HG03066 (cell line): Measurements from ENCODE around the gene STMN3.
"Not testable (repeated sequence)": the region's sequence is repeated elsewhere in the genome, so short reads cannot be mapped to it uniquely, and the experiment has no call there.

Source experiments
- ATAC-seq: cut with Tn5 transposase; IDR thresholded peaks from one replicate; pipeline ENCODE4 v1.9.1; 2021; ENCODE audit warnings: low read depth; ENCODE audit not compliant: unreplicated experiment

STMN3 gene

DNA sequence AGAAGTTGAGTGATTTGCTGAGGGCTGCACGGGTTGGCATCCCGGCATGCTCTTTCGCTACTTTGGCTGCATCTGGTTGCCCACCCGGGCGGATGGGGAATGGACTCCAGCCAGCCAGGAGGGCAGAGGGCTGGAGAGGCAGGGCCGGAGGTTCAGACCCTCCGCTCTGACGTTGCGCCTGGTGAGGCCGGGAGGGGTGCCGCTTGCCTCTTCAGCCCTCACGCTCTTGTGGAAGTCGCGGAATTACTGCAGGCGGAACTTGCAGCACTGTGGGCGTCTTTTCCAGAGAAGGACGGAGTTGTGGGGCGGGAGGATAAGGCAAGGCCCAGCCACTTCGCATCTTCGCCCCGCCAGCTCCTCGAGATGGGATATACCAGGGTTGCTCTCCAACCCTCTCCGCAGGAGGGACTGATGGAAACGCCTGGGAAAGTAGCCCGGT, 5.5 kb upstream of the STMN3 start:
- ATAC-seq: no peak

DNA sequence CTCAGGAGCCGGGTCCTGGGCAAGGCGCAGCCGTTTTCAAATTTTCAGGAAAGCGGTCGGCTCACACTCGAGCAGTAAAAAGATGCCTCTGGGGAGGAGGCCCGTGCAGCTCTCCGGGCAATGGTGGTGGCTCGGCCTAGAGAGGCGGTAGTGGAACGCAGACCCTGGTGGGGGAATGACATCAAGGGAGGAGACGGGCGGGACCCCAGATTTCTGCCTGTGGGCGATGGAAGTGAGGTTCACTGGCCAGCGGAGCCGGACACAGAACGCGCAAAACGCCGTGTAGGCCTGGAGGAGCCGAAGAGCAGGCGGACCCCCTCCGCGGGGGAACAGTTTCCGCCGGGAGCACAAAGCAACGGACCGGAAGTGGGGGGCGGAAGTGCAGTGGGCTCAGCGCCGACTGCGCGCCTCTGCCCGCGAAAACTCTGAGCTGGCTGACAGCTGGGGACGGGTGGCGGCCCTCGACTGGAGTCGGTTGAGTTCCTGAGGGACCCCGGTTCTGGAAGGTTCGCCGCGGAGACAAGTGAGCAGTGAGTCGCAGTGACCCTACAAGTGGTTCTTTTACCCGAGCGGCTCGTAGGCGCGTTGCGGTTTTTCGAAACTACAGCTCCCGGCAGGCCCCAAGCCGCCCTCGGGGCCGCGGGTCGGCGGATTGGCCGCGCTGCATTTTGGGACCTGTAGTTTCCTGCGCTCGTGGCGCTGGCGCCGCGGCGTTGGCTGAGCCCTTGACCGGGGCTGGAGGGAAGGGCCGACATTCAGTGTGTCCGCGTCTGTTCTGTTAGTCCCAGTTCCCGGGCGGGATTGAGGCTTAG, 4.9 kb upstream of the STMN3 start, which contains the start of gene RTEL1:
Gene RTEL1 (plus strand): TSS at position 376 of the 812 bp plus-strand sequence. CDS start 1,091 bp downstream, outside the sequence.
- ATAC-seq: peak; percentile 79

DNA sequence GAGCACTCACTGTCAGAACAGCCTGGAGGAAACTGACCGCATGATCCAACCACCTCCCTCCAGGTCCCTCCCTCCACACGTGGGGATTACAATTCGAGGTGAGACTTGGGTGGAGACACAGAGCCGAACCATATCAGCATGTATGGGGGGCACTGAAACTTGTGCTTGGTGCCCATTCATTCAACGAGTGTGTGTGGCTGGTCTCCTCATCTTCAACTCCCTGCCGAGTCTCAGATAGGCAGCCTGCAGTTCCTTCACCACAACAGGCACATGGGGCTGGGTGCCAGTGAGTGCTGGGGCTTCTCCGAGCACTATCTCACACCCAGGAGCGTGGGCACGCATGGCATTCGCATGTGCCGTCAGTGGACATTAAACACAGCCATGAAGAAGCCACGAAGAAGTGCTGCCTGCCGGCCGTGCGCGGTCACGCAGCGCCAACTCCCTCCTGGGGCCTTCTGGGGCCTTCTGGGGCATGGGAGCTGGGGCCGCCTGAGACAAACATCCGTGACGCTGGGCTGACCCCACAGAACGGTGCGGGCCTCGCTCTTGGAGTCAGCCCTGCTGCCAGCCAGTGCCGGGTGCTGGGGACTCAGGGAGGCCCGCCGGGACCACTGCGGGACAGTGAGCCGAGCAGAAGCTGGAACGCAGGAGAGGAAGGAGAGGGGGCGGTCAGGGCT, 4.2 kb upstream of the STMN3 start:
- no peak for ATAC-seq

DNA sequence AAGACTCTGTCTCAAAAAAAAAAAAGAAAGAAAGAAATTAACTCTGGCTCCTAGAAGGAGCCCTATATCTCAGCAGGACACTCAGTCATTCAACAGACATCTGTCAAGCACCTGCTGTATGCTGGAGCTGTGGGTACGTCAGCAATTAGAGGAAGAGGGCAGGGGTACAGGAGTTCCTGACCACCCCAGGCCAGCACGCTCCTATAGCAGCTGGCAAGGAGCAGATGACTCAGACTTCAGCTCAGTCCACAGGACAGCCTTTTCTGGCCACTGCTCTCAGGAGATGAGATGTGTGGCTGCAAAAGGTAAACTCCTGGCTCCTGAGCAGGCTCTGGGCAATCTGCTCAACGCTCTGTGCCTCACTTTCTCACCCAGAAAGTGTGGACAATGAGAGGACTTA, 3.2 kb upstream of the STMN3 start:
- no peak for ATAC-seq

DNA sequence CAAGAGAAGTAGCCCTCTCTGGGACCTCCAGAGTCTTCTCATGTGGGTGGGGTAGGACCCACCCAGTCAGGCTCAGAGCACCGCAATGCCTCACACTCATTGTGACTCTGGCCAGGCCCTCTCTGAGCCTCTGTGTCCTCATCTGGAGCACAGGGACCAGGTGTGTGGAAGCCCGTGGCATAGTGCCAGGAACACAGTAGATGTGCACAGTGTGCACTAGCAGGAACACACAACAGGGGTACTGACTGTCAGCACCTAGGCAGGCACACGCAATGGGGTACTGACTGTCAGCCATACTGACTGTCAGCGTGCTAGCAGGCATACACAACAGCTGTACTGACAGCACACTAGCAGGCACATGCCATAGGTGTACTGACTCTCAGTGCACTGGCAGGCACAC, 2.0 kb upstream of the STMN3 start:
- ATAC-seq: no peak

DNA sequence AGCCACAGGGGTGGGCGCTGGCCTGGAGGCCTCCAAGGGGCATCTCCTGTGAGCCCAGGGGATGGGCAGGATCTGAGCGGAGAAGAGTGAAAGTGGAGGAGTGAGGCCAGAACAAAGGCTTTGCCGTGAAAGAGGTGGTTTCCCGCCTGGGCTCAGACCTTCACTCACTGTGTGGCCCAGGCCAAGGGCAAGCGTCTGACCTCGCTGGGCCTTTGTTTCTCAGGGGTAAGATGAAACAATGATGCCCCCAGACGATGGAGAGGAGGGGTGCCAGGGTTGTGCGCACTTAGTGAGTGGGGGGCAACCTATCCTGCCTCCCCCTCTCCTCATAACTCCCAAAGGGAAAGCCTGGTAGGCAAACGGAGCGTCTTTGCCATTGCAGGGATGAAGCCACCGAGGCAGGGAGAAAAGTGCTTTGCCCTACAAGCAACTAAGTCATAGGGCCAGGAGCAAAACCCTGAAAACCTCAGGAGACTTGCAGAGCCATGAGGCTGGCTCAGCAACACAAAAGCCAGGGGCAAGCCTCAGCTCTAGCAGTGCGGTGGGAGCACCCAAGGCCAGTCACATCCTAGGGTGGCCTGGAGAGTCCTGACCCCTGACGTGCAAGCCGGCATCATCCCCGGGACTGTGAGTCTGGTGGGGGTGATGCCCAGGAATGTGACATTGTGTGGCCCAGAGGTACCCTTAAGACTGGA, 897 bp upstream of the STMN3 start:
- ATAC-seq: no peak

DNA sequence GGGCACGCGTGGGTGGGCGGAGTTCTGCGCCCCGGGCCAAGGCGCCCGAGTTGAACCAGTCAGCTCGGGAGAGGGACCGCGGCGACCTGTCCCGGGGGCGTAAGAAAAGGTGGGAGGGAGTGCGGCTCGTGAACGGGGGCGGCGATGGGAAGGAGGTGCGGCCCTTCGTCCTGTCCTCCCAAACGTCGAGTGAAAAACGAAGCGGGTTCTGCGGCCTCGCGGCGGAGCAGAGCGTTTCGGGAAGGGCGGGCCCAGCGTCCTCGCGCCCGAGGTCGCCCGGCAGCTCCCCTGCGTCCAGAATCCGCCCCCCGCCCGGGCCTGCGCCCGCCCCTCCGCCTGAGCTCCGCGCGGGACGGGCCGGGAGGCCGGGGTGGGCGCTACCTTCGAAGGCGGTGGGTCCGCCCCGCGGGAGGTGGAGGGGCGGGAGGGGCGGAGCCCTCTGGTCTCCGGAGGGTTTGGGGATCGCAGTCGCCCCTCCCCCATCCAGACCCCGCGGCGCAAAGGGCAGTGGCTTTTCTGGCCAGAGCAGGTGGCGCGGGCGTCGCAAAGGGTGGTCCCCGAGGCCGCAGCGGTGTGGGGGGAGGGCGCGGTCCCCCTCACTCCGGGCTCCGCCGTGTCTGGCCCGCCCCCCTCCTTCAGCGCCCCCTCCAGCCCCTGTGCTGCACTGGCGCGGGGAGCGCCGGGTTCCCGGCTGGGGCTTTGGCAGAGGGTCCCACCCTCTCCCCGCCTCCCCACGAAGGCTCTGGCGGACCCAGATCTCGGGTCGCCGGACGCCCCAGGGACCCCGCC, 838 bp downstream of the STMN3 start:
- ATAC-seq: no peak

DNA sequence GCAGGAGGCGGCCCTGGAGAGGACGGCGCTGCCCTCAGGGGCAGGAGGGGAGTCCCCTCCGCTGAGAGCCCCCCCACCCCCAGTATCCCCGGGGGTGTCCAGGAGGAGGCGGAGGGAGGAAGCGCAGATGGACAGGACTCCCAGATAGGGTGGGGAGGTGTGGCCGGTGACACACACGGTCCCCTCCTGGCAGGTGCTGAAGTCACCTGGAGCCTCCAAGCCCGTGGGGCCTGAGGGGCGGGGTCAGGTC, 1.4 kb downstream of the STMN3 start:
- ATAC-seq: no peak

DNA sequence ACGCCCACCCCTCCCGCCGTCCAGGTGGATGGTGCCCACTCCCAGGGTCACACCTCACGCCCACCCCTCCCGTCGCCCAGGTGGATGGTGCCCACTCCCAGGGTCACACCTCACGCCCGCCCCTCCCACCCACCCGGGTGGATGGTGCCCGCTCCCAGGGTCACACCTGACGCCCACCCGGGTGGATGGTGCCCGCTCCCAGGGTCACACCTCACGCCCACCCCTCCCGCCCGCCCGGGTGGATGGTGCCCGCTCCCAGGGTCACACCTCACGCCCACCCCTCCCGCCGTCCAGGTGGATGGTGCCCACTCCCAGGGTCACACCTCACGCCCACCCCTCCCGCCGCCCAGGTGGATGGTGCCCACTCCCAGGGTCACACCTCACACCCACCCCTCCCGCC, 2.7 kb downstream of the STMN3 start:
- not testable (repeated sequence) for ATAC-seq

DNA sequence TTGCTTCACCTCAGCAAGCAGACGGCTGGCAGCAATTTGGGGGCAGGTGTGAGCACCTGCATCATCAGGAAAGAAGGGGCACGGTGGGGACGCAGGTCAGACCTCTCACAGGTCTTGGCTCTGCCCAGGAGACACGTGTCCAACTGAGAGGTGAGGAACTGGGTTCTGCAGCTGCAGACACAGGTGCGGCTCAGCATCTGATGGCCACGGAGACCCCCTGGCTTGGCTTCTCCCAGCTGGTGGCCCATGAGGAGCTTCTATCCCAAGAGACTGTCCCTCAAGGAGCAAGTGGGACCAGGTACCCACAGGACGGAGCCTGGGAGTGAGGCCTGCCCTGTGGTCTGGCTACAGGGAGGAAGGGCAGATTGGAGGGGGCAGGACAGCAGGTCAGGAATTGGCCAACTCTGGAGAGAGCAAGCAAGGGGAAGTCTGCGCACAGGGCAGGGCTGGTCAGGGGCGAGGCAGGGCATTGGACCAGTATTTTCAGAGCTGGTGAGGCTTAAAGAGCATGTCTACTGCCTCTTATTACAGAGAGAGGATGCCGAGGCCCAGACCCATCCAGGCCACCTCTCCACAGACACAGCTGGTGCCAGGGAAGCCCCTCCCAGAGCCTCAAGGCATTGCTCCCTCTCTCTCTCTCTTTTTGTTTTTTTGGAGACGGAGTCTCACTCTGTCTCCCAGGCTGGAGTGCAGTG, 4.2 kb downstream of the STMN3 start:
- no peak for ATAC-seq

DNA sequence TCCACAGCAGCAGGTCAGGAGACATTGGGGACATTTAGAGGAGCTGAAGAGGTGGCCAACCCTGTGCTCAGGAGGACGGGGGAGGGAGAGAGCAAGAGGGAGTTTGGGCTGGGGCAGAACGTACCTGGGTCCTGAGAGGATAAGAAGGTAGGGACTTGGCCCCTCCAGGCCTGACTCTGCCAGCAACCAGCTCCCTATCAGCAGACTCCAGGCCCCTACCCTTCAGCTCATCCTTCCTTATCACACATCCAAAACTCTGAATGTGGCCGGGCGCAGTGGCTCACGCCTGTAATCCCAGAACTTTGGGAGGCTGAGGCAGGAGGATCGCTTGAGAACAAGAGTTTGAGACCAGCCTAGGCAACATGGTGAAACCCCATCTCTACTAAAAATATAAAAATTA, 5.0 kb downstream of the STMN3 start:
- no peak for ATAC-seq

DNA sequence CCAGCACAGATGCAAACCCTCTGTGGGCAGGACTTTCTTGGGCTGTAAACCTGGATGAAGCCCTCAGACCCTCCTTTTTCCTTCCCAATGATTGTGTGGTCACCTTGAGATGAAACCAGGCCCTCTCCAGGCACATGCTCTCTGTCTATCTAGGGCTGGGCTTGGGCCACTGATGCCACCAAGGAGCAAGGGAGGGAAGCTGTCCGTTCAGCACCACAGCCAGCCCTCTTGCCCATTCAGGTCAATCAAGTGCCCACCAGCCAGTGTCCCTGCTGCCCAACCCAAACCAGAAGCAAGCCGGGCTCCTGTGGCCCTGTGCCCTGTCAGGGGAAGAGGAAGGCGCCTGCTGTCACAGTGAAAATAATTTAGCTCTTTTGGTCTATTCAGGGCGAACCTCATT, 8.0 kb downstream of the STMN3 start:
- no peak for ATAC-seq

DNA sequence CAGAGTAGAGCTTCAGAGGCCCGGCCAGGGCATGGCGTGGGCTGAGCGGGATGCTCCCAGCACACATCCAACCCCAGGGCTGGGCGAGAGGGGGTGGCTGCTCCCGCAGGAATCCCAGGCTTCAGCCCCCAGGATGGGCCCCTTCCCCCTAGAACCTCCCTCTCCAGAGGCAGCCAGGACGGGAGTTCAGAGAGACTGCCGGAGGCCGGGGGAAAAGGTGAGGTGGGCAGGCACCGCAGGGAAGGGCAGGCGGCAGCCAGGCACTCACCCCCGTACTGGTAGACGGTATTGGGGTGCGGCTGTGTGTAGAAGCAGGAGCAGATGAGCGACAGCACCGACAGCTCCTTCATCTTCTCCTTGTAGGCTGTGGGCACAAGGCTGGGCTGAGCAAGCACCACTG, 9.3 kb downstream of the STMN3 start:
- ATAC-seq: no peak

DNA sequence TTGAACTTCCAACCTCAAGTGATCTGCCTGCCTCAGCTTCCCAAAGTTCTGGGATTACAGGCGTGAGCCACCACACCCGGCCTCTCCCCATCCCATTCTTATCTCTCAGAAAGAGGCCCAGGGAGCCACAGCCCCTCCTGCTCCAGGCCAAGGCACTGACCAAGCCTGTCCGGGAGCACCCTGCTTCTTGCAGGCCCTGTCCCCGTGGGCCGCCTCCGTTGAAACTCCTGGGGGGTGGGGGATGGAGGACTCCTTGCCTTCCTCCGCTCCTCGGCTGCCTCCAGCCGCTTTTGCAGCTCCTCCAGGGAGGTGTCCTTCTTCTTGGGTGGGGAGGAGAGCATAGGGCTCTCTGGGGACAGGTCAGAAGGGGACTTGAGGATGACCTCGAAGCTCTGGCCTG, 9.7 kb downstream of the STMN3 start:
- no peak for ATAC-seq

DNA sequence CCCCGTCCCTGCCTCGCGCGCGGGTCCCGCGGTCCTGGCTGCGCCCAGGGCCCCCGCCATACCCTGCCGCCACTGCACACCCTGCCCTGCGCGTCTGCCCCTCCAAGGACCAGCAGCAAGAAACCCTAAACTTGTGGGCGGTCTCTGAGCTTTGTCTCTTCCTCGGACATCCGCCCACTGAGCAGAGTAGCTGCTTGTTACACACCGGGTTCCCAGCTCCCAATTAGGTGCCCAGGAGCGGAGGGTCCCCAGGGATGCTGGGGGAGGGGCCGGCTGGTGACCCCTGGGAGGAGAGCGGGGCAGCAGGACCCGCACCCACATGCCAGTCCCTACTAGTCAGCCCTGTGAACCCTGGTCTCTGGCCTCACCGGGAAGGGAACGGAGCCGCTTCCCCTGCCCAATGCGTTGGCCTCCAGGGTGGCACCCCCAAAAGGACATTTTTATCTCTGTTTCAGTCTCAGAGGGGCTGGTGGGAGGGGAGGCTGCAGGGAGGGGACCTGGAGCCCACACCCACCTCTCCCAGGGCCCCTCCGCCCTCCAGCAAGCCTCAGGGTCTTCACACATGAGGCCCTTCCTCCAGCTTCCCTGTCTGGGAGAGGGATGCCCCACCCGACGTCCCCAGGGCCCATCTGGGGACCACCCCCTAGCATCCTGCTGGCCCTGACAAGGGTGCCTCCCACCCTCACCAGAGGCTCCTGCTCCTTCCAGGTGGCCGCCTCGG, 10.5 kb downstream of the STMN3 start:
- ATAC-seq: no peak

DNA sequence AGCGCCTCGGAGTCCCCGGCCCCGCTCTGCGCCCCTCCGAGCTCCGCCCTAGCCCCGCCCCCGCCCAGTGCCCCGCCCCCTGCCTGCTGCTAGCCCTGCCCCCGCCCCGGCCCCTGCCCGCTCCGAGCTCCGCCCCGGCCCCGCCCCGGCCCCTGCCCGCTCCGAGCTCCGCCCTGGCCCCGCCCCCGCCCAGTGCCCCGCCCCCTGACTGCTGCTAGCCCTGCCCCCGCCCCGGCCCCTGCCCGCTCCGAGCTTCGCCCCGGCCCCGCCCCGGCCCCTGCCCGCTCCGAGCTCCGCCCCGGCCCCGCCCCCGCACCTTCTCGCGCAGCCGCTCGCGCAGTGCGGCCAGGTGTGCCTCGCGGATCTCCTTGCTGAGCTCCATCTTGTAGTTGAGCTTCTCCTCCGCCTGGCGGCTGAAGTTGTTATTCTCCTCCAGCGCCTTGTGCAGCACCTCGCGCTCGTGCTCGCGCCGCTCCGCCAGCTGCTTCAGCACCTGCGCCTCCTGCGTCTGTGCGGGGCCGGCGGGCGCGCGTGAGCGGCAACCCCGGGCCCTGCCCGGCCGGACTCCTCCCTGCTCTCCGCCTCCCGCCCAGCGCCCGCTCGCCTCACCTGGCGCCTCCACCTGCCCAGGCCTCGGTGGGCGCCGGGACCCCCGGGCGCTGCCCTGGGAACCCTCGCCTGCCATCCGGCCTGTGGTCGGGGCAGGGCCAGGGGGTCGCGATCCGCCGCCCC, 11.3 kb downstream of the STMN3 start:
- ATAC-seq: no peak

DNA sequence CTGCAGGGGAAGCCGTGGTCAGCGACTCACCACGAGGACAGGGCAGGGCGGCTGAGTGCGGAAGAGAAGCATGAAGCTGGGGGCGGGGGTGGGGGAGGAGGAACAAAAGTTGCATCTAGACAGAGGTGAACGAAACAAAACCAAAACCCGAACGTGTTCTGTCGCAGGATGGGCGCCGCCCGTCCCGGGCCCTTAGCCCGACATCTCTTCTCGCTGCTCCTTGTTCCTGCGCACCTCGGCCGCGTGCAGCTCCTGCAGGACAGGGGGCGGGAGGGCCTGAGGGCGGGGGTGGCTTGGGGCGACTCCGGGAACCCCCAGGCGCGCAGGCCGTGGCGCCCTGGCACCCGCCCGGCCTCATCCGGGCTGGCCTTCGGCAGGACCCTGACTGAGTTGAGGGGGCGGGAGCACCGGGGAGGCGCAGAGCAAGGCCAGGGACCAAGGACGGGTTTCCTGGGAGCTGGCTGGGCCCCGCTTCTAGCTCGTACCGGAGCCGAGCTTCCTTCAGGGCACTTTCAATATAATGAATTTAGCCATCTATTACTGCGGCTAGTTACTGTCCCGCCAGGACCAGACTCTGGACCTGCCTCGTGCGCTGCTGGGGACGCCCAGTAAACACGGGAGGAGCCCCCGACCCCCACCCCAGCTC, 12.0 kb downstream of the STMN3 start:
- ATAC-seq: no peak

DNA sequence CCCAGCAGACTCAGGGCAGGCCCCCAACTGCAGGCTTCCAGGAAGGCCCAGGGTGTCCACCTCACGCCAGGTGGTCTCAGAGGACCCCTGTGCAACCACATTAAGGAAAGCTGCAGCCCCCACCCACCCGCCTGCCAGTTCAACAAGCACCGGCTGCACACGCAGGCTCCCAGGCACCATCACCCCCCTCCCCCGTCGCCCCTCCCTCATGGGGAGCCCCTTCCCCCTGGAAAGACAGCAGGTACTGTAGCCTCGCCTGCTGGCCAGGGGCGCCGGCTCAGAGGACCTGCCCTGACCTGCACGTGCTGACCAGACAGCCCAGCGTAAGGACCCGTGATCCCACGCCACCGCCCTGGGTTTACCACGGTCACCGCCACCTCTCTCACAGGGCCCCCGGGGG, 12.5 kb downstream of the STMN3 start:
- not testable (repeated sequence) for ATAC-seq

DNA sequence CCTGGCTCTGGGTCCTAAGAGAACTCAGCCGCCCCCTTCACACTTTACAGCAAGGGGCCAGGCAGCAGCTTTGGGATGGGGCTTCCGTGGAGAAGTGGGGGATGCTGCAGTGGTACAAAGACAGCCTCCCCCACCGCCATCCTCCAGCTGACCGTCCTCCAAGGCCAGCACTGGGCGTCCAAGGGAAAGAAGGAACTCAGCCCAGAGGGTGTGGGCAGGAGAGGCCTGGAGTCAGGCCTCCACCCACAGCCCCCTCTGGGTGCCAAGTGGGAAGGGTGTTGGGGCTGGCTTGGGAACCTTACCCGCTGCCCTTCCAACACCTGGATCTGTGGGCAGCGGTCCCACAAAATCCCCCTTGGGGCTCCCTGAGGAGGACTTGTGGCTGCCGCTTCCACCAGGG, 13.1 kb downstream of the STMN3 start:
- ATAC-seq: no peak
